A673 (cell line): ENCODE data around the gene SYNC. TPM values are rescaled to one million over a fixed set of nuclear protein-coding genes. Genes with fewer than 3 reads are reported as not detected.

ENCODE experiments used
- BruUV-seq: library from RNA; stranded (reverse); fragments of 400-500 nt; replicated peaks from 2 replicates; lab custom pipeline; 2021; lab: Mats Ljungman, UMichigan
- CTCF ChIA-PET: fragments of 300-600 bp; sonication (Branson Sonifier 250); formaldehyde crosslinking; loops from one replicate; lab custom pipeline; 2022; ENCODE audit warnings: antibody characterized with exemption; lab: Charles Lee
- POLR2A ChIA-PET: fragments of 300-600 bp; sonication (Branson Sonifier 250); formaldehyde crosslinking; loops from one replicate; lab custom pipeline; 2022; ENCODE audit warnings: antibody characterized with exemption; ENCODE audit not compliant: low non-redundant PET; lab: Charles Lee
- DNase-seq: peaks from one replicate; pipeline ENCODE4 v3.0.0-alpha.2; 2015; ENCODE audit warnings: low spot score
- H3K27ac ChIP-seq: fragments of 200-600 bp; sonication (generic); 2 replicates; pipeline ENCODE4 v1.5.1; 2016; ENCODE audit warnings: mixed run types, low read depth, mild to moderate bottlenecking, mixed read lengths, antibody characterized with exemption, low read length; ENCODE audit not compliant: poor library complexity, severe bottlenecking
- H3K27me3 ChIP-seq: fragments of 200-600 bp; sonication (generic); replicated peaks from 2 replicates; pipeline ENCODE4 v1.6.1; 2017; ENCODE audit warnings: mixed run types, low read depth, mild to moderate bottlenecking, mixed read lengths, antibody characterized with exemption, low read length; ENCODE audit not compliant: insufficient read depth, poor library complexity
- H3K36me3 ChIP-seq: fragments of 200-600 bp; sonication (generic); 2 replicates; pipeline ENCODE4 v1.6.1; 2016; ENCODE audit warnings: mixed run types, mild to moderate bottlenecking, mixed read lengths, antibody characterized with exemption, low read length; ENCODE audit not compliant: insufficient read depth, poor library complexity, severe bottlenecking
- H3K4me1 ChIP-seq: fragments of 200-600 bp; sonication (generic); 2 replicates; pipeline ENCODE4 v1.6.1; 2017; ENCODE audit warnings: mixed run types, mild to moderate bottlenecking, mixed read lengths, antibody characterized with exemption, low read length; ENCODE audit not compliant: insufficient read depth, poor library complexity, severe bottlenecking
- H3K4me3 ChIP-seq: fragments of 200-600 bp; sonication (generic); 2 replicates; pipeline ENCODE4 v1.5.1; 2016; ENCODE audit warnings: low read depth, mixed run types, mild to moderate bottlenecking, mixed read lengths, low read length; ENCODE audit not compliant: poor library complexity, severe bottlenecking
- H3K9me3 ChIP-seq: fragments of 200-600 bp; sonication (generic); 2 replicates; pipeline ENCODE4 v1.6.1; 2016; ENCODE audit warnings: mixed run types, low read depth, mild to moderate bottlenecking, mixed read lengths, antibody characterized with exemption, low read length; ENCODE audit not compliant: poor library complexity, severe bottlenecking
- CTCF ChIP-seq: fragments of 300-800, 200-600 bp; sonication (generic); conservative IDR thresholded peaks from 2 replicates; pipeline ENCODE4 v1.5.1; 2017; ENCODE audit warnings: low read depth, mild to moderate bottlenecking, antibody characterized with exemption, low read length, moderate library complexity, mixed read lengths
- EZH2 ChIP-seq: fragments of 200-600 bp; sonication (generic); IDR thresholded peaks from 2 replicates; pipeline ENCODE4 v1.6.1; 2017; ENCODE audit warnings: borderline replicate concordance, low read depth, mild to moderate bottlenecking, mixed read lengths, antibody characterized with exemption, low read length; ENCODE audit not compliant: poor library complexity, severe bottlenecking
- intact Hi-C: fragments of 100-400 bp; cut with micrococcal nuclease; formaldehyde crosslinking; loops from one replicate; pipeline ENCODE4 v1.10.0; 2022; ENCODE audit not compliant: unreplicated experiment
- total RNA-seq: library from RNA; stranded (reverse); gene quantifications from 2 replicates; pipeline ENCODE4 v1.2.3, GENCODE V29; 2021

Gene SYNC
- total RNA-seq, 1 experiment from 2014 or later: 0.71 TPM

- no peak overlapping the region for H3K4me3 ChIP-seq
- H3K27ac ChIP-seq: peak overlapping the region; percentile 67
- H3K27me3 ChIP-seq: no peaks in the 10 kb centered on the region
- no peaks in the 10 kb centered on the region for H3K36me3 ChIP-seq
- peaks cover 14% of the 10 kb centered on the region for H3K4me1 ChIP-seq
- no peak for TF ChIP-seq EZH2
- TF ChIP-seq CTCF: no peak
- ChIA-PET CTCF (no interaction called here), POLR2A (no interaction called here)
- DNase-seq: peak; percentile 85
- no peaks in the 10 kb centered on the region for H3K9me3 ChIP-seq
- BruUV-seq: TSS peak; percentile 88
- intact Hi-C loops: no loop called here
Measured at GRCh38 chr1:32724678-32725614, 22.4 kb upstream of the SYNC start.

- H3K9me3 ChIP-seq: no peaks in the 10 kb centered on the region
- H3K4me1 ChIP-seq: peaks cover 9% of the 10 kb centered on the region
- intact Hi-C loops: no loop called here
- no peak overlapping the region for H3K4me3 ChIP-seq
- H3K27me3 ChIP-seq: no peaks in the 10 kb centered on the region
- POLR2A ChIA-PET: no interaction called here
- no peak overlapping the region for H3K27ac ChIP-seq
- BruUV-seq: no TSS peak
- no peak for TF ChIP-seq CTCF
- no peak for TF ChIP-seq EZH2
- no peak for DNase-seq
- H3K36me3 ChIP-seq: no peaks in the 10 kb centered on the region
- CTCF ChIA-PET: interaction anchor here (0.6 kb wide), 1 partner anchor 199 kb away, joined by 3 read pairs; no protein-coding TSS in a partner anchor
Measured at GRCh38 chr1:32719681-32720275, 17.2 kb upstream of the SYNC start.

- CTCF ChIA-PET: no interaction called here
- Histone ChIP-seq H3K4me3 (no peak overlapping the region), H3K36me3 (no peaks in the 10 kb centered on the region), H3K27ac (no peak overlapping the region), H3K27me3 (no peaks in the 10 kb centered on the region), H3K4me1 (peaks cover 6% of the 10 kb centered on the region), H3K9me3 (no peaks in the 10 kb centered on the region)
- intact Hi-C loops: no loop called here
- DNase-seq: no peak
- BruUV-seq: no TSS peak
- POLR2A ChIA-PET: no interaction called here
- no peak for TF ChIP-seq EZH2
- no peak for TF ChIP-seq CTCF
Measured at GRCh38 chr1:32718527-32718926, 16.0 kb upstream of the SYNC start.
